Panc1 (cell line): ENCODE measurements around the gene TTC13. TPM values are rescaled to one million over a fixed set of nuclear protein-coding genes. Genes with fewer than 3 reads are reported as not detected.

Source experiments
- ATAC-seq: fragments of 200-7000 bp; cut with Tn5 transposase; 2 replicates; pipeline ENCODE4 v1.9.1; 2020; ENCODE audit warnings: mild to moderate bottlenecking, moderate library complexity
- BruUV-seq: library from RNA; stranded (reverse); fragments of 400-500 nt; replicated peaks from 2 replicates; lab custom pipeline; 2021; lab: Mats Ljungman, UMichigan
- CTCF ChIA-PET: fragments of 300-600 bp; sonication (Branson Sonifier 250); formaldehyde crosslinking; loops from one replicate; lab custom pipeline; 2022; ENCODE audit warnings: antibody characterized with exemption; lab: Charles Lee
- POLR2A ChIA-PET: fragments of 300-600 bp; sonication (Branson Sonifier 250); formaldehyde crosslinking; loops from one replicate; lab custom pipeline; 2022; ENCODE audit warnings: antibody characterized with exemption; lab: Charles Lee
- DNase-seq: peaks from one replicate; pipeline ENCODE4 v3.0.0-alpha.2; 2010; ENCODE audit warnings: low read depth, low spot score
- H3K27ac ChIP-seq: 2 replicates; pipeline ENCODE4 v1.5.1; 2011; ENCODE audit warnings: mild to moderate bottlenecking, low read length, inconsistent platforms
- H3K27me3 ChIP-seq: fragments of 200-500 bp; sonication (Bioruptor generic); 2 replicates; pipeline ENCODE4 v1.6.0; 2014; ENCODE audit warnings: low read length, inconsistent platforms; ENCODE audit not compliant: control insufficient read depth, insufficient read depth
- H3K36me3 ChIP-seq: fragments of 200-500 bp; sonication (Bioruptor generic); 2 replicates; pipeline ENCODE4 v1.5.1; 2014; ENCODE audit warnings: inconsistent platforms, mild to moderate bottlenecking, low read length, moderate library complexity; ENCODE audit not compliant: control insufficient read depth, insufficient read depth
- H3K4me1 ChIP-seq: 2 replicates; pipeline ENCODE4 v1.5.1; 2011; ENCODE audit warnings: inconsistent platforms, mild to moderate bottlenecking, low read length, moderate library complexity; ENCODE audit not compliant: control insufficient read depth, insufficient read depth
- H3K4me3 ChIP-seq, 2 experiments: 2 replicates each; pipeline ENCODE4 v1.5.1; 2011 to 2012; ENCODE audit warnings: low read depth in 2 of 2, low read length in 2 of 2, mild to moderate bottlenecking in 2 of 2, inconsistent platforms in 1 of 2, moderate library complexity in 1 of 2
- H3K9me3 ChIP-seq: fragments of 200-500 bp; sonication (Bioruptor generic); 2 replicates; pipeline ENCODE4 v1.5.1; 2014; ENCODE audit warnings: low read depth, mild to moderate bottlenecking, inconsistent platforms, low read length, moderate library complexity; ENCODE audit not compliant: control insufficient read depth, insufficient read depth
- POLR2AphosphoS5 ChIP-seq: IDR thresholded peaks from 2 replicates; pipeline ENCODE4 v1.6.1; 2012; ENCODE audit warnings: mild to moderate bottlenecking, low read depth, low read length, moderate library complexity
- SIN3A ChIP-seq: IDR thresholded peaks from 2 replicates; pipeline ENCODE4 v1.6.1; 2012; ENCODE audit warnings: low read depth, mild to moderate bottlenecking, low read length, moderate library complexity, borderline replicate concordance; ENCODE audit not compliant: insufficient read depth
- TCF7L2 ChIP-seq: IDR thresholded peaks from 2 replicates; pipeline ENCODE4 v1.6.1; 2011; ENCODE audit warnings: mild to moderate bottlenecking, low read depth, low read length, inconsistent platforms
- in situ Hi-C: cut with HindIII; loops from 2 replicates; pipeline ENCODE4 v1.10.0; 2016; ENCODE audit warnings: low sequenced_read_pairs, low pct_unique_long_range_greater_than_20kb
- intact Hi-C: fragments of 100-400 bp; cut with micrococcal nuclease; formaldehyde crosslinking; loops from one replicate; pipeline ENCODE4 v1.10.0; 2022; ENCODE audit not compliant: unreplicated experiment
- total RNA-seq: library from RNA; stranded (reverse); gene quantifications from one replicate; pipeline ENCODE4 v1.2.1, GENCODE V29; 2021; ENCODE audit not compliant: unreplicated experiment
- TF ChIP-seq, protein P1 (sequence below): fragments of 450-650 bp; IDR thresholded peaks from 2 replicates; pipeline ENCODE4 v1.5.1; 2017; ENCODE audit warnings: mild to moderate bottlenecking
- TF ChIP-seq, protein P2 (sequence below), 2 experiments: IDR thresholded peaks; 2 replicates each; pipeline ENCODE4 v1.6.1; 2011 to 2012; ENCODE audit warnings: low read depth in 2 of 2, control low read depth in 1 of 2, low read length in 1 of 2, mild to moderate bottlenecking in 1 of 2, moderate library complexity in 1 of 2; ENCODE audit not compliant: insufficient read depth in 1 of 2

Gene TTC13
- total RNA-seq, 1 experiment from 2014 or later: 19.0 TPM

DNA sequence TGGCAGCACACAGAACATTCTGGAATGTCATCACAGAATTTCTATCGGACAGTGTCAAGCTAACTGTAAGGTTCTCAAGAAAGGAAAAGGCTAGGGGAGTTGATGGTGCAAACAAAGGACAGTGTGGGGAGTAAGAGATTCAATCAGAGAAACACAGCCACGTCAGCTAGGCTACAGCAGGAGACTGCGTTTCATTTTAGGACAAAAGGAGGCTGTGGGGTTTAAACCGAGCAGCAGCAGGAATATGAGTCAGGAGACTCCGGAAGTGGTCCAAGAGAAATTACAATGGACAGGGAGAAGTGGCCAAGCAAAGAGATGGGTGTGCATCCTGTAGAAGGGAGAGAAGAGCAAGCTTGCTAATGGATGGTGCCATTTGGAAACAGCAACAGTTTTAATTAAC lies 72.9 kb downstream of the TTC13 start:
- CTCF ChIA-PET: no interaction called here
- intact Hi-C loops: loop anchor here (10.0 kb wide), 1 partner anchor 91 kb away; no protein-coding TSS in a partner anchor
- no peak overlapping the region for H3K27ac ChIP-seq
- peaks cover 6% of the 10 kb centered on the region for H3K36me3 ChIP-seq
- no peaks in the 10 kb centered on the region for H3K27me3 ChIP-seq
- DNase-seq (no peak), ATAC-seq (no peak)
- no peak overlapping the region for H3K4me3 ChIP-seq
- TF ChIP-seq TCF7L2 (no peak), POLR2AphosphoS5 (no peak), SIN3A (no peak)
- TF ChIP-seq, protein P1, sequence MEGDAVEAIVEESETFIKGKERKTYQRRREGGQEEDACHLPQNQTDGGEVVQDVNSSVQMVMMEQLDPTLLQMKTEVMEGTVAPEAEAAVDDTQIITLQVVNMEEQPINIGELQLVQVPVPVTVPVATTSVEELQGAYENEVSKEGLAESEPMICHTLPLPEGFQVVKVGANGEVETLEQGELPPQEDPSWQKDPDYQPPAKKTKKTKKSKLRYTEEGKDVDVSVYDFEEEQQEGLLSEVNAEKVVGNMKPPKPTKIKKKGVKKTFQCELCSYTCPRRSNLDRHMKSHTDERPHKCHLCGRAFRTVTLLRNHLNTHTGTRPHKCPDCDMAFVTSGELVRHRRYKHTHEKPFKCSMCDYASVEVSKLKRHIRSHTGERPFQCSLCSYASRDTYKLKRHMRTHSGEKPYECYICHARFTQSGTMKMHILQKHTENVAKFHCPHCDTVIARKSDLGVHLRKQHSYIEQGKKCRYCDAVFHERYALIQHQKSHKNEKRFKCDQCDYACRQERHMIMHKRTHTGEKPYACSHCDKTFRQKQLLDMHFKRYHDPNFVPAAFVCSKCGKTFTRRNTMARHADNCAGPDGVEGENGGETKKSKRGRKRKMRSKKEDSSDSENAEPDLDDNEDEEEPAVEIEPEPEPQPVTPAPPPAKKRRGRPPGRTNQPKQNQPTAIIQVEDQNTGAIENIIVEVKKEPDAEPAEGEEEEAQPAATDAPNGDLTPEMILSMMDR: no peak
- TF ChIP-seq, protein P2, sequence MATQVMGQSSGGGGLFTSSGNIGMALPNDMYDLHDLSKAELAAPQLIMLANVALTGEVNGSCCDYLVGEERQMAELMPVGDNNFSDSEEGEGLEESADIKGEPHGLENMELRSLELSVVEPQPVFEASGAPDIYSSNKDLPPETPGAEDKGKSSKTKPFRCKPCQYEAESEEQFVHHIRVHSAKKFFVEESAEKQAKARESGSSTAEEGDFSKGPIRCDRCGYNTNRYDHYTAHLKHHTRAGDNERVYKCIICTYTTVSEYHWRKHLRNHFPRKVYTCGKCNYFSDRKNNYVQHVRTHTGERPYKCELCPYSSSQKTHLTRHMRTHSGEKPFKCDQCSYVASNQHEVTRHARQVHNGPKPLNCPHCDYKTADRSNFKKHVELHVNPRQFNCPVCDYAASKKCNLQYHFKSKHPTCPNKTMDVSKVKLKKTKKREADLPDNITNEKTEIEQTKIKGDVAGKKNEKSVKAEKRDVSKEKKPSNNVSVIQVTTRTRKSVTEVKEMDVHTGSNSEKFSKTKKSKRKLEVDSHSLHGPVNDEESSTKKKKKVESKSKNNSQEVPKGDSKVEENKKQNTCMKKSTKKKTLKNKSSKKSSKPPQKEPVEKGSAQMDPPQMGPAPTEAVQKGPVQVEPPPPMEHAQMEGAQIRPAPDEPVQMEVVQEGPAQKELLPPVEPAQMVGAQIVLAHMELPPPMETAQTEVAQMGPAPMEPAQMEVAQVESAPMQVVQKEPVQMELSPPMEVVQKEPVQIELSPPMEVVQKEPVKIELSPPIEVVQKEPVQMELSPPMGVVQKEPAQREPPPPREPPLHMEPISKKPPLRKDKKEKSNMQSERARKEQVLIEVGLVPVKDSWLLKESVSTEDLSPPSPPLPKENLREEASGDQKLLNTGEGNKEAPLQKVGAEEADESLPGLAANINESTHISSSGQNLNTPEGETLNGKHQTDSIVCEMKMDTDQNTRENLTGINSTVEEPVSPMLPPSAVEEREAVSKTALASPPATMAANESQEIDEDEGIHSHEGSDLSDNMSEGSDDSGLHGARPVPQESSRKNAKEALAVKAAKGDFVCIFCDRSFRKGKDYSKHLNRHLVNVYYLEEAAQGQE (IDR thresholded peaks at IDR 0.05; ENCODE audit: insufficient read depth in 1 of 2, low read depth in 2 of 2, low read length in 1 of 2): no peak
- in situ Hi-C loops: no loop called here
- POLR2A ChIA-PET: no interaction called here
- no peaks in the 10 kb centered on the region for H3K9me3 ChIP-seq
- no TSS peak for BruUV-seq
- H3K4me1 ChIP-seq: no peaks in the 10 kb centered on the region

DNA sequence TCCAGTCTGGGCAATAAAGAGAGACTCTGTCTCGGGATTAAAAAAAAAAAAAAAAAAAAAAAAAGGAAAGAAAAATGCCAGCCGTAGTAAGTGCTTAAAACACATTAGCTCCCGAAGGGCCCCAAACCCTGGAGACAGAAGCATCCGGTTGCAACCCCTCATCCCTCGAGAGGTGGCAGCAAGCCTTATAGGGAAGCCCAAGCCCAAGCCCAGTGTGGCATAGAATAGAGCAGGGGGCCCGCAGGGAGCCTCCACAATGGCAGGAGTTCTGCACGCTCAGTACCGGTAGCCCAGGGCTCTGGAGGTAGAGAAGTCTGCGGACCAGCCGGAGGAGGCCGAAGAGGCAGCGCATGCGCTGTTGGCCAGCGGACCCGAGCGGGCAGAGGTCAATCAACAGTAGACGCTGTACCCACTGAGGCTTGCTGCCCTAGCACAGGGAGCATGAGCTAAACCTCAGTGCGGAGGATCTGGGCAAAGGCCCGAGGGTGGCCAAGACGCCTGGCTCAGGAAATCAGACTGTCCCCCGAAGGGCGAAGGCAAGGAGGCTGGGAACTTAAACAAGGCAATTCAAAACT lies 76.2 kb downstream of the TTC13 start:
- no peak for DNase-seq
- TF ChIP-seq, protein P2 (IDR thresholded peaks at IDR 0.05; ENCODE audit: insufficient read depth in 1 of 2, low read depth in 2 of 2, low read length in 1 of 2): no peak
- Histone ChIP-seq H3K4me3 (no peak overlapping the region), H3K27ac (no peak overlapping the region), H3K4me1 (no peaks in the 10 kb centered on the region), H3K36me3 (peaks cover 4% of the 10 kb centered on the region; the same call in 1 of the 2 replicates), H3K27me3 (no peaks in the 10 kb centered on the region), H3K9me3 (no peaks in the 10 kb centered on the region)
- in situ Hi-C loops (no loop called here), intact Hi-C loops (loop anchor here (10.0 kb wide), 1 partner anchor 88 kb away; no protein-coding TSS in a partner anchor)
- BruUV-seq: no TSS peak
- POLR2A ChIA-PET: no interaction called here
- no peak for ATAC-seq
- CTCF ChIA-PET: no interaction called here
